SK-N-SH (cell line): ENCODE measurements around the gene HTRA2.

Experiments
- CTCF ChIP-seq: fragments of 200-600 bp; sonication (generic); IDR thresholded peaks from 2 replicates; pipeline ENCODE4 v1.6.1; 2017; ENCODE audit warnings: antibody characterized with exemption, mild to moderate bottlenecking, moderate library complexity
- RAD21 ChIP-seq: IDR thresholded peaks from 2 replicates; pipeline ENCODE4 v1.6.1; 2012; ENCODE audit warnings: mild to moderate bottlenecking, low read length
- SIN3A ChIP-seq: IDR thresholded peaks from 2 replicates; pipeline ENCODE4 v1.6.1; 2012; ENCODE audit warnings: low read depth, mild to moderate bottlenecking, low read length, moderate library complexity, borderline replicate concordance
- ZBTB33 ChIP-seq: IDR thresholded peaks from 2 replicates; pipeline ENCODE4 v1.4.0; 2012; ENCODE audit warnings: low read depth, borderline replicate concordance

GRCh38 chr2:74493546-74493945 lies 36.2 kb upstream of the HTRA2 start:
- TF ChIP-seq RAD21 (no peak), ZBTB33 (no peak), SIN3A (no peak), CTCF (no peak)
